ENCODE measurements around the gene STPG3. TPM values are rescaled to one million over a fixed set of nuclear protein-coding genes. Genes with fewer than 3 reads are reported as not detected.

STPG3 gene
- polyA plus RNA-seq, 12 donors: 0.24 to 0.54 (median 0.30) TPM; not detected in 6

DNA sequence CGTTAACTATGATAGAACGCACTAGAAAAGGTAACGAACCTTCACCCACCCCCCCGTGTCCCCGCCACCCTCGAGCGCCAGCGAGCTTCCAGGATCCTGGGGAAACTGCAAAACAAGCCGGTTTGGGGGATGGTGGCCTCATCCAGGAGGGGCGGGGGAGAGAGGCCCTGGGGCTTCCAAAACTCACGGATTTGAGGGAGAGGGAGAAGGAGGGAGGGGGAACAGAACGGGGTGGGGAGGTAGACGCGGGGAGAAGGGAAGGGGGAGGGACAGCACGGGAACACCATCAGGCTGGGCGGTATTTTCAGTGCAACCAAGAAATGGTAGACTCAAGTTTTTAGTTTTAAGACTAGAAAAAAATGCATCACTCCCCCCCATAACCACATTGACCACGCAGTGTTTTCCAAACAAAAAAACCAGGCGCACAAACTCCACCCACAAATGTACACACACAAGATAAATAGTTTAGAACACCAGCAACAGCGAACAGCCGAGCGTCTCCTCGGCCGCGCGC lies 49.5 kb downstream of the STPG3 start:
- no peak for DNase-seq

DNA sequence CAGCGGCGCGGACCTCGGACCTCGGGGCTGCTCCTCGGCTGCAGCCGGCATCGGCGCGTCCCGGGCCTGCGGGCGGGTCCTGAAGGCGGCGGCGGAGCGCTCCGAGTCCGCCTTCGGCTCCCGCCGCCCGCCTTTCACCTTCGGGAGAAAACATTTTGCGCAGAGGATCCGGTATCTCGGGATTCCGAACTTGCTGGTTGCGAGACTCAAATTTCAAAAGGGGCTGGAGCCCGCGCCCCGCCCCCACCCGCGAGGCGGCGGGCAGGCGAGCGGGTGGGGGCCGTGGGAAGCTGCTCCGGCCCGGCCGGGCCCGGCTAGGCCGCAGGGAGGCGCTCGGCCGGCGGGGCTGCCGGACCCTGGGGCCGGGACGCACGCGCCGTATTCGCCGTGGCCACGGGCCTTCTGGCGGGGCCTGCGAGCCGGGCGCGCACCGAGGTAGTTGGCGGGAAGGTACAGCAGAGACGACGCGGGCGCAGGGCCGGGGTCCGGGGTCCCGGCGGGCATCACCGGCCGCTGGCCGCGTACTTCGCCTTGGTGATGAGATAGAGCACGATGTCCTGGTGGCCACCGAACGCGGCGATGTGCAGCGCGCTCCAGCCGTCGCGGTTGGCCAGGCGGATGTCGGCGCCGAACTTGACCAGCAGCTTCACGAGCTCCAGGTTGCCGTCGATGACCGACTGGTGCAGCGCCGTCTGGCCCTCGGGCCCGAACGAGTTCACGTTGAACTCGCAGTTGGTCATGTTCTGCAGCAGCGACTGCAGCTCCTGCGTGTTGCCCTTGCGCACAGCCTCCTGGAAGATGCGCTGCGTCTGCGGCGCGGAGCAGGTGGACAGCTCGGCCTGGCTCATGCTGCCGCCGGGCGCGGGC lies 50.2 kb downstream of the STPG3 start:
- DNase-seq: no peak

DNA sequence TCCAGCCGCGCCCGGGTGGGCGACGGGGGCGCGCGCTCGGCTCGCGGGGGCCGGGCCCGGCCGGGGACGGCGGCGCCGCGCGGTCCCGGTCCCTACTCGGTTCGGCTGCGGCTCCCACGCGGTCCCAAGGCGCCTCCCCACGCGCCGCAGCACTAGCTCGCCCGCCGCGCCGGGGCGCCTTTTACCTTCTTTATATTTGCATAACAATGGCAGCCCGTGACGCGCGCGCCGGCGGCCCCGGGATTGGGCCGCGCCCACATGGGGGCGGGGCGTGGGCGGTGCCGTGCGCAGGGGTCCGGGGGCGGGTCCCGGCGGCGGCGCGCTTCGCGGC lies 51.0 kb downstream of the STPG3 start, which contains the start of gene NRARP:
TSS of gene NRARP (minus strand) at position 154 of the 331 bp plus-strand sequence. CDS start 343 bp downstream, outside the sequence.
- peak; percentile 71 for DNase-seq

DNA sequence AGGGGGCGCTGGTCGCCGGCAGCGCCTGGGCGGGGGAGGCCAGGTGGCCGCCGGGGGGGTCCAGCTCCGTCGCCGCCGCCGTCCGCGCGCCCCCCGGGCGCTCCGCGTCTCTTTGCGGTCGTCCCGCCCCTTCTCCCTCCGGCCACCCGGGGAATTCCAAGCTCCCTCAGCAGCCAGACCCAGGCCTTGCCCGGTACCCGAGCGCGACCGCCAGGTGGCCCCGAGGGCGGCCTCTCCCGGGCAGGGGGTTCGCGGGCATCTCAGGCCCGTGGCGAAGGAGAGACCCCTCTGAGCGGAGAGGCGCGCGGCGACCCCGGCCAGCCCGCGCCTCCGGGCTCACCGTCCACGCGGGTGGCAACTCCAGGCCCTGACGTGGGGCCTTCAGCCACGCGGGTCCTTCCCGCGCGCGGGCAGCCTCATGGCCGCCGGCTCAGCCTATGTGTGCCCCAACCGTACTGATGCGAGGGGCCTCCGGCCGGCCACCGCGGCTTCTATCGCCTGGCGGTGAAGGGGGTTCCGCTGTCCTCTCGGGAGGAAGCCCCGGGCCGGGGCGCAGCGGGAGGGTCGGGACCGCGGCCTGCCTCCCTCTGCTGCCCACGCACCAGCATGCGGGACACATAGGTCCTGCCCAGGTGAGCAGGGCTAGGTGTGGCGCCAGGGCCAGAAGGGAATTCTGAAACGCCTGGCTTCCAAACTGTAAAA lies 51.5 kb downstream of the STPG3 start:
- no peak for DNase-seq

Other genes with a start within 250 kb of the STPG3 start
- 10 to 100 TPM in 11 of 12 donors, not detected in 1; 10.1 to 28.9 (median 13.0) TPM for gene ABCA2, start 223.0 kb upstream of the STPG3 start, polyA plus RNA-seq (ENCODE audit: insufficient read length in 12 of 12)
- under 1 TPM in 3 of 12 donors, not detected in 9; 0.05 to 0.45 (median 0.08) TPM for gene FUT7, start 219.2 kb upstream of the STPG3 start, polyA plus RNA-seq (ENCODE audit: insufficient read length in 12 of 12)
- gene NPDC1, start 205.1 kb upstream of the STPG3 start, polyA plus RNA-seq (ENCODE audit: insufficient read length in 12 of 12): 10 to 100 TPM in 11 of 12 donors, not detected in 1; 26.6 to 48.0 (median 30.3) TPM
- gene ENTPD2, start 197.2 kb upstream of the STPG3 start, polyA plus RNA-seq (ENCODE audit: insufficient read length in 12 of 12): 10 to 100 TPM in 7 of 12 donors, 1 to 10 TPM in 4, not detected in 1; 8.6 to 21.8 (median 12.8) TPM
- gene SAPCD2, start 180.7 kb upstream of the STPG3 start, polyA plus RNA-seq (ENCODE audit: insufficient read length in 12 of 12): 1 to 10 TPM in 11 of 12 donors, not detected in 1; 2.0 to 8.0 (median 3.3) TPM
- 1 to 10 TPM in 10 of 12 donors, not detected in 2; 1.4 to 3.8 (median 1.8) TPM for gene UAP1L1, start 173.8 kb upstream of the STPG3 start, polyA plus RNA-seq (ENCODE audit: insufficient read length in 12 of 12)
- 10 to 100 TPM in 11 of 12 donors, not detected in 1; 34.2 to 65.1 (median 37.7) TPM for gene MAN1B1, start 164.3 kb upstream of the STPG3 start, polyA plus RNA-seq (ENCODE audit: insufficient read length in 12 of 12)
- gene DPP7, start 136.6 kb upstream of the STPG3 start, polyA plus RNA-seq (ENCODE audit: insufficient read length in 12 of 12): 10 to 100 TPM in 11 of 12 donors, not detected in 1; 16.7 to 86.0 (median 23.7) TPM
- under 1 TPM in 4 of 12 donors, not detected in 8; 0.09 to 0.84 (median 0.14) TPM for gene GRIN1, start 112.1 kb upstream of the STPG3 start, polyA plus RNA-seq (ENCODE audit: insufficient read length in 12 of 12)
- gene LRRC26, start 81.2 kb upstream of the STPG3 start, polyA plus RNA-seq (ENCODE audit: insufficient read length in 12 of 12): not detected
- gene TMEM210, start 79.2 kb upstream of the STPG3 start, polyA plus RNA-seq (ENCODE audit: insufficient read length in 12 of 12): not detected
- 10 to 100 TPM in 11 of 12 donors, not detected in 1; 21.1 to 36.5 (median 30.4) TPM for gene ANAPC2, start 62.7 kb upstream of the STPG3 start, polyA plus RNA-seq (ENCODE audit: insufficient read length in 12 of 12)
- 10 to 100 TPM in 11 of 12 donors, not detected in 1; 36.2 to 86.3 (median 45.8) TPM for gene SSNA1, start 62.6 kb upstream of the STPG3 start, polyA plus RNA-seq (ENCODE audit: insufficient read length in 12 of 12)
- gene TPRN, start 50.5 kb upstream of the STPG3 start, polyA plus RNA-seq (ENCODE audit: insufficient read length in 12 of 12): 10 to 100 TPM in 2 of 12 donors, 1 to 10 TPM in 9, not detected in 1; 4.2 to 10.4 (median 7.9) TPM
- 10 to 100 TPM in 11 of 12 donors, not detected in 1; 20.7 to 39.2 (median 31.1) TPM for gene TMEM203, start 45.6 kb upstream of the STPG3 start, polyA plus RNA-seq (ENCODE audit: insufficient read length in 12 of 12)
- gene NDOR1, start 45.6 kb upstream of the STPG3 start, polyA plus RNA-seq (ENCODE audit: insufficient read length in 12 of 12): 10 to 100 TPM in 2 of 12 donors, 1 to 10 TPM in 9, not detected in 1; 4.9 to 13.3 (median 6.9) TPM
- gene RNF208, start 29.0 kb upstream of the STPG3 start, polyA plus RNA-seq (ENCODE audit: insufficient read length in 12 of 12): 1 to 10 TPM in 10 of 12 donors, not detected in 2; 1.7 to 7.1 (median 2.3) TPM
- 1 to 10 TPM in 9 of 12 donors, under 1 TPM in 1, not detected in 2; 0.91 to 3.2 (median 2.1) TPM for gene CYSRT1, start 26.1 kb upstream of the STPG3 start, polyA plus RNA-seq (ENCODE audit: insufficient read length in 12 of 12)
- 1 to 10 TPM in 7 of 12 donors, under 1 TPM in 3, not detected in 2; 0.66 to 2.9 (median 1.3) TPM for gene RNF224, start 23.8 kb upstream of the STPG3 start, polyA plus RNA-seq (ENCODE audit: insufficient read length in 12 of 12)
- 1 to 10 TPM in 6 of 12 donors, under 1 TPM in 4, not detected in 2; 0.43 to 1.6 (median 1.0) TPM for gene SLC34A3, start 20.4 kb upstream of the STPG3 start, polyA plus RNA-seq (ENCODE audit: insufficient read length in 12 of 12)
- gene TUBB4B, start 10.0 kb upstream of the STPG3 start, polyA plus RNA-seq (ENCODE audit: insufficient read length in 12 of 12): 100 to 1,000 TPM in 11 of 12 donors, not detected in 1; 121 to 306 (median 157) TPM
- 10 to 100 TPM in 11 of 12 donors, not detected in 1; 31.1 to 52.0 (median 39.2) TPM for gene NELFB, start 4.0 kb downstream of the STPG3 start, polyA plus RNA-seq (ENCODE audit: insufficient read length in 12 of 12)
- 10 to 100 TPM in 1 of 12 donors, 1 to 10 TPM in 10, not detected in 1; 3.5 to 14.8 (median 4.4) TPM for gene TOR4A, start 26.4 kb downstream of the STPG3 start, polyA plus RNA-seq (ENCODE audit: insufficient read length in 12 of 12)
- gene NRARP, start 51.0 kb downstream of the STPG3 start, polyA plus RNA-seq (ENCODE audit: insufficient read length in 12 of 12): 10 to 100 TPM in 2 of 12 donors, 1 to 10 TPM in 9, not detected in 1; 2.6 to 28.7 (median 4.3) TPM
- 10 to 100 TPM in 8 of 12 donors, 1 to 10 TPM in 3, not detected in 1; 6.7 to 21.6 (median 11.6) TPM for gene EXD3, start 171.9 kb downstream of the STPG3 start, polyA plus RNA-seq (ENCODE audit: insufficient read length in 12 of 12)
- gene NOXA1, start 172.1 kb downstream of the STPG3 start, polyA plus RNA-seq (ENCODE audit: insufficient read length in 12 of 12): 1 to 10 TPM in 10 of 12 donors, not detected in 2; 1.4 to 3.1 (median 2.4) TPM
- gene ENTPD8, start 190.1 kb downstream of the STPG3 start, polyA plus RNA-seq (ENCODE audit: insufficient read length in 12 of 12): 1 to 10 TPM in 1 of 12 donors, under 1 TPM in 10, not detected in 1; 0.11 to 6.2 (median 0.34) TPM
- 10 to 100 TPM in 11 of 12 donors, not detected in 1; 13.4 to 40.8 (median 17.9) TPM for gene NSMF, start 208.0 kb downstream of the STPG3 start, polyA plus RNA-seq (ENCODE audit: insufficient read length in 12 of 12)

Measured in muscle of arm (tissue), 12 donors.